ENCODE data around the gene BBS10.
A peak's percentile ranks its signal among the peaks of the same experiment; 100 is the strongest.
"Not testable (repeated sequence)": the region's sequence is repeated elsewhere in the genome, so short reads cannot be mapped to it uniquely, and the experiment has no call there.

Gene BBS10

DNA sequence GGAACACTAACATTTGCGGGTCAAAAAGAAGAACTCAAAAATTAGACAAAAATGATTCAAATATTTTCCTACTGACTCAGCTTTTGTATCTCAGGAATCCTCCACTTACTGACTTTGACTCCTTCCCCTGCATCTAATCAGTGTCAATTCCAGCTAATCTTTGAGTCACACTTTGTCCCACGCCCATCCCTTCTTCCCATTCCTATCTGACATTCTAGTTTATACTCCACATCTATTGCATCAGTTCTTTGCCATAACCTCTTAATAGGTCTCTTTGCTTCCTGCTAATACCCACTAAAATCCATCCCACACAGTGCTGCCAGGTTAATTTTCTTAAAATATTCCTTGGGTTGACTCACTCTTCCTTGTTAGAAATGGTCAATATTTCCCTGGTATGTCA, 19.1 kb downstream of the BBS10 start:
- no peak for DNase-seq

DNA sequence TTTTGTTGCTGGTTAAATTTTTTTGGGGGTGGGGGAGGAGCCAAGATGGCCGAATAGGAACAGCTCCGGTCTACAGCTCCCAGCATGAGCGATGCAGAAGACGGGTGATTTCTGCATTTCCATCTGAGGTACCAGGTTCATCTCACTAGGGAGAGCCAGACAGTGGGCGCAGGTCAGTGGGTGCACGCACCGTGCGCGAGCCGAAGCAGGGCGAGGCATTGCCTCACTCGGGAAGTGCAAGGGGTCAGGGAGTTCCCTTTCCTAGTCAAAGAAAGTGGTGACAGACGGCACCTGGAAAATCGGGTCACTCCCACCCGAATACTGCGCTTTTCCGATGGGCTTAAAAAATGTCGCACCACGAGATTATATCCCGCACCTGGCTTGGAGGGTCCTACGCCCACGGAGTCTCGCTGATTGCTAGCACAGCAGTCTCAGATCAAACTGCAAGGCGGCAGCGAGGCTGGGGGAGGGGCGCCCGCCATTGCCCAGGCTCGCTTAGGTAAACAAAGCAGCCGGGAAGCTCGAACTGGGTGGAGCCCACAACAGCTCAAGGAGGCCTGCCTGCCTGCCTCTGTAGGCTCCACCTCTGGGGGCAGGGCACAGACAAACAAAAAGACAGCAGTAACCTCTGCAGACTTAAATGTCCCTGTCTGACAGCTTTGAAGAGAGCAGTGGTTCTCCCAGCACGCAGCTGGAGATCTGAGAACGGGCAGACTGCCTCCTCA, 28.5 kb downstream of the BBS10 start:
- DNase-seq = not testable (repeated sequence)

DNA sequence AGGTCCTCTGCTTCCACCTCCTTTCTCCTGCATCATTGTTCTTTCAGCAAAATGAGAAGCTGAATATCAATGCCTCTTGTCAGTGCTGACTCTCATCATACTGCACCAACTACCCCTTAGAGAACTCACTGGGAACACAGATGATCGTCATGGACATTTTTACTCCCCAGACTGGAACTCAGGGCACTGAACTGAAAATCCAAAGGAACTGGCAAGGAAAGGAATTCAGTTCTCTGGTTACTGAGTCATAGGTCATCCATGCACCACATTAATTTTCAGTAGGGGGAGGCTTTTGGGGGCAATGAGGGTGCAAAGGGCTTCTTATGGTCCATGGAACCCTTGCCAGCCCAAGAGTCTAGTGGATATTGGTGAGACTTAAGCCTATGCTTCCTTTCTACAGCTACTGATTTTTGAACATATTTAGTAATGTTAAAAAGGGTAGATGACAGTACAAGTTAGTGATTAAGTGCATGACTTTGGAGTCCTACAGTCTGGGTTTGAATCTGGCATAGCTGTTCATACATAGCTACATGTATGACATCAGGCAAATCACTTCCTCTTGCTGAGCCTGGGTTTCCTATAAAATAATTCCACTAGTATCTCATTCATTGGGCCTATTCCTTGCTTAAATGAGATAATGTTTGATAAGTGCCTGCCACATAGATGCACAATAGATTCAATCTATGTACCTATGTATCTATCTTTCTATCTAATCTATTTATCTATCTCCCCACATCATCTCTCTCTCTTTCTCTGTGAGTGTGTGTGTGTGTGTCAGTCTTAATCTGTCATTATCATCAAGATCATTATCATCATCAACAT, 29.2 kb downstream of the BBS10 start:
- DNase-seq = no peak

DNA sequence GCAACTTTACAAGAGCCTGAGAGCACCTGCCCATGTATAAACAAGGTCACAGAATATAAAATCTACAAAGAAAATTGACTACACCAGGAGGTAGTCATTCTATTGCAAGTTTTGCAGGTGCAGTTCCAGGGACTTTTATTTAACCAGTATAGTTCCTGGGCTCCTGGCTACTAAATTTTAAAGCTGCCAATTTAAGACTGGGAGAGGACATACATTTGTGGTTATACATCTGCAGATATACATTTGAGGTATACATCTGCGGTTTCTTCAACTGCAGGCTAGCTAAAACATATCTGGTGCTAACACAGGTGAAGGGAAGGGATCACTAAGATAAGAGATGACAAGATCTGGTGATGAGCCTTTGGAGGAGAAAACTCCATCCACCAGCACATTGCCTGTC, 30.2 kb downstream of the BBS10 start:
- DNase-seq = no peak

DNA sequence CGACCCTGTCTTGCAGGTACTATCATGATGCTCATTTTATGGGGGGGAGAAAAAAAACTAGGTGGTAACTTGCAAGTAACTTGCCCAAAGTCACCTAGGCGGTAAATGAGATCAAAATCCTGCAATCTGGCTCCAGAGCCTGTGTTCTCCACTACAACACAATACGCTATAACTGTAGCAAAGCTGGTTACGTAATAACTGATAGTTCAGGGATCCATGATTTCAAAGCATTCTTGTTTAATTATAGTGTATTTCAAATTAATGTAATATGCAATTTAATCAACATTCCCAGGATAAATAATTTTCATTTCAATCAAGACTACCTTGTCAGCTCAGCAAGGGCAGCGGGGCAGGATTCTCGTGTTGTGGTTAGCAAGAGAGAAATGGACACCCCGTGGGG, 31.7 kb downstream of the BBS10 start:
- DNase-seq = no peak

DNA sequence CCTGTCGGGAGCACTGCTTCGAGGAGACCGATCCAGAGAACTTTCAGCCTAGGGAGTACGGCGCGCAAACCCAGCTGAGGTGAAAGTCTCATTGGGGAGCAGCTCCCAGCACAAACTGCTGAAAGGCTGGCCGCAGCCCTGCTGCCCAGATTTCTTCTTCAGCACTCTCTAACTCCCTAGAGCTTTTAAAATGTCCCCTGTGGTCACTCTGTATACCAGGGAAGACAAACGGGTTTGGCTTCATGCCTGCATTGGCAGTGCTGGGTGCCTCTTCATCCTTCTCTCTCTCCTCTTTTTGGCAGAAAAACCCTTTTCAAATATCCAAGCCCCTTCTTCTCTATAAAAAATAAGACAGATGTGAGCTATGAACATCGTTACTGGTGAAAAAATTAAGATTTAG, 34.9 kb downstream of the BBS10 start:
- DNase-seq = no peak

DNA sequence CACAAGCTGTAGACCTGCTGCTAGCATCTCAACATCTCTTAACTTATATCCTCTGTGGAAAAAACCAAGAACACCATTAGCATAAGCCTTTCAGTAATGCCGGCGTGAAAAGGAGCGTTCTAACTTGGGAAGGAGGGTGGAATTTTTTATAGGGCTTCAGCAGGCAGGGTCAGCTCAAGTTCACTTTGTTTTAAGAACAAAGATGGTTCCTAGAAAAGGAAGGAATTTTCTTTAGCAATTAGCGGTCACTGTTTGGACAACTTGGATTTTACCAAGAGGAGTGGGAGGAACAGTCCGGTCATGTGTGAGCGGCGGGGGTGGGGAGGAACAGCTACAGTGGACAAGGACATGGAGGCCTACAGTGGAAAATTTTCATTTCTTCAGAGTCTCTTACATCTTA, 35.9 kb downstream of the BBS10 start:
- DNase-seq = no peak

DNA sequence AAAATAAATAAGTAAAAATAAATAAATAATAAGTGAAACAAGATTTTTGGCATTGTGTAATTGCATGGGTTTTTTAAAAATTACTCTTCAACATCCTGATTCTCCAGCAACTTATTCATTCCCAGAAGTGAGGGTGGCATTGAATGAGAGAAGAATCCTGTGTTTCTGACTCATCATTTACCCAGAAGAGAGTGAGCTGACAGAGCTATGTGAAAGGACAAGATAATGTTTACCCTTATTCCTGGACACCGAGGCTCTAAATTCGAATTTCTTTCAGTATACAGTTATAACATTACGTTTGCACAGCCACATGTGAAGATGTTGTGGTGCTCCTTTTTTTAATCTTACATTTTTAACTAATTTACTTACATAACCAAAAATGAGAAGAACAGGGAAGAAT, 36.4 kb downstream of the BBS10 start:
- no peak for DNase-seq

DNA sequence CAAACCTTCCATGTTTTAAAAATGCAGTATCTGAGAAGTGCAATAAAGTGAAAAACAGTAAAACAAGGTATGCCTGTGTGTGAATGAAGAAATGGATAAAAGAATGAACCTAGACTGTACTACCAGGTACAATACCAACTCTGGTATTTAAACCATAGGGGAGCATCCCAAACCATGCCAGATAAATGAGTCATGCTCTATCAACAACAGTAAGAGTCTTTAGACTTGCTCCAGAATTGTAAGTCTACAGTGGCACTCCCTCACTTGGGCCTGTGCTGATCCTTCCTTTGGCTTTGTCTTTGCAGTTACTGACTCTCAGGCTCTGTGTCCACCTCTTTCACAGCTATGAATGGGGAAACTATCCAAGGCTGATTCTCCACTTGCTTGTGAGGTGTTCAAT, 38.1 kb downstream of the BBS10 start:
- DNase-seq = no peak

DNA sequence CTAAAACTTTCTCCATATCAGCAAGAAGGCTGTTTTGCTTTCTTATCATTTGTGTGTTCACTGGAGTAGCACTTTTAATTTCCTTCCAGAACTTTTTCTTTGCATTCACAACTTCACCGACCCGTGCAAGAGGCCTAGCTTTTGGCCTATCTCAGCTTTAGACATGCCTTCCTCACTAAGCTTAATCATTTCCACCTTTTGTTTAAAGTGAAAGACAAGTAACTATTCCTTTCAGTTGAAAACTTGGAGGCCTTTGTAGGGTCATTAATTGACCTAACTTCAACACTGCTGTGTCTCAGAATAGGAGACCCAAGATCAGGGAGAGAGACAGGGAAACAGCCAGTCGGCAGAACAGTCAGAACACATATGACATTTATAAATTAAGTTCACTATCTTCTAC, 39.3 kb downstream of the BBS10 start:
- no peak for DNase-seq

DNA sequence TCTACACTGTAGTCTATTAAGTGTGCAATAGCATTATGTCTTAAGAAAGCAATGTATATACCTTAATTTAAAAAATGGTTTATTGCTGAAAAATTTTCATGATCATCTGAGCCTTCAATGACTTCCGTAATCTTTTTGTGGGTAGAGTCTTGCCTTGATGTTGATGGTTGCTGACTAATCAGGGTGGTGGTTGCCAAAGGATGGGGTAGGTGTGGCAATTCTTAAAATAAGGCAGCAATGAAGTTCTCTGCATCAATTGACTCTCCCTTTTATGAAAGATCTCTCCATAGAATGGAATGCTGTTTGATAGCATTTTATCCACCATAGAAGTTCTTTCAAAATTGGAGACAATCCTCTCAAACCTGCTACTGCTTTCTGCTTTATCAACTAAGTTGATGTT, 41.1 kb downstream of the BBS10 start:
- no peak for DNase-seq

DNA sequence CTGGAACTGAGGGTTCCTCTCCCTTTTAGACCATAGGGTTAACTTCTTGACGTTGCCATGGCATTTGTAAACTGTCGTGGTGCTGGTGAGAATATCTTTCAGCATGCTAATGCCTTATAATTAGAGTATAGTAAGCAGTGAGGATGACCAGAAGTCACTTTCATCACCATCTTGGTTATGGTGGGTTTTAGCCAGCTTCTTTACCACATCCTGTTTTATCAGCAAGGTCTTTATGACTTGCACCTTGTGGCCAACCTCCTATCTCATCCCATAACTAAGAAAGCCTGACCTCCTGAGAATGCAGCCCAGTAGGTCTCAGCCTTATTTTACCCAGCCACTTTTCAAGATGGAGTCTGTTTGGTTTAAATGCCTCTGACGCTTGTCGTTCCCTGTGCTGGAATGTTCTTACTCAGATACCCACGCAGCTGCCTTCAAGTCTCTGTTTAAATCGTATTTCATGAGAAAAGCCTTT, 44.2 kb downstream of the BBS10 start:
- DNase-seq = no peak

DNA sequence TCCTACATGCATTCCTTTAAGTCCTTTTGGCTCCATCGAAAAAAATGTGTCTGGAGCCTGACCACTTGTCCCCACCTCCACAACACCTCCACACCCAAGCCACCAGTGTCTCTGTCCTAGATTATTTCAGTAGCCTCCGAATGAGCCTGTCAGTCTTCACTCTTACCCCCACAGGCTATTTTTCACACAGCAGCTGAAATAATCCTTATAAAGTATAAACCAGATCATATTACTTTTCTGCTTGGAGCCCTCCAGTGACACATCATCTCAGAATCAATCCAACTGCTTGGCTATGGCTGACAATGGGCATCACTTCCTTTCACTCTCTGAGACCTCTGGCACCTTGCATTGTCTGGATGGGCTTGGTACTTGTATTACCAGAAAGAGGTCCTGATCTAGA, 44.9 kb downstream of the BBS10 start:
- no peak for DNase-seq

DNA sequence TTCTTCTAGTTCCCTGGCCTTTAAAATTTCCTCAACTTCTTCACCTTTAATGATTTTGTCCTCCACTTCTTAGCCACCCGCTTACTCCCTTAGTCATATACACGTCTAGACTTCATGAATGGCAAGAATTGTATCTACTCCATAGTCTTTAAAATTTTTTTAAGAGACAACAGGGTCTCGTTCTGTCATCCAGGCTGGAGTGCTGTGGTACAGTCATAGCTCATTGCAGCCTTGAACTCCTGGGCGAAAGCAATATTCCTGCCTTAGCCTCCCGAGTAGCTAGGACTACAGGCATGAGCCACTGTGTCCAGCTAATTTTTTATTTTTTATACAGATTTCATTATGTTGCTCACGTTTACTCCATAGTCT, 47.9 kb downstream of the BBS10 start:
- DNase-seq = no peak

DNA sequence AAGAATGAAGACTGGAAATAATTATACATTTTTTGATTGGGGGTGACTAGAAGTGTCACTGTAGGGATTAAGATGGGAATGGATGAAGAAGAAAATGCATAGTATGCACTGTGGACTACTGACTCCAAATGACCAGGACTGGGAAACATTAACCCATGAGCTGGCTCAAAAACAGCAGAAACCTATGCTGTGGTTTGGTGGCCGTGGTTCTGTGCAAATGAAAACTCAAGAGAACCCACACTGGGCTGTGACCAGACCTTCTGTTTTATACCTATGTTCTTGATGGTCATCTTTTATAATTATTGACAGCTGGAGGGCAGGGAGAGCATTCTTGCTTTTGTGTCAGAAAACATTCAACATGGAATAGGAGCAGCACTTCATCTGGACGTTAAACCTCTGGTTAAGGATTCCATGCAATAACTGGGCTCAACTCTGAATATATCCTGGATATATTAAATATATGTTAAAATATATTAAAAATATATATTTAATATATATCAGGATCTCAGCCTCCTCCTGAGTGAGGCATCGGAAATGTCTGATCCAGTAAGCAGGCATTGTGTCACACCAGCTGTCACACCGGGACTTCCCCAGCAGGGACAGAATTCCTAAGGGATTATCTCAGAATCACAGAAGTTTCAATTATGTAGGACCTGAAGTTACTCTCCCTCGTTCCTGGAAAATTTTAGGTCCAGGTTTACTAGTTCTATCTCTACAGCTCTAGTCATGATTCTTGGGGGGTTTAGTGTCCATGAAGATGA, 48.5 kb downstream of the BBS10 start:
- DNase-seq = peak; percentile 12
